Ishikawa (cell line): ENCODE results near the gene ITSN2.

ENCODE experiments used
- CEBPB ChIP-seq: IDR thresholded peaks from 2 replicates; pipeline ENCODE4 v1.6.1; 2012
- EGR1 ChIP-seq: IDR thresholded peaks from 2 replicates; pipeline ENCODE4 v1.6.1; 2012
- EP300 ChIP-seq: IDR thresholded peaks from 2 replicates; pipeline ENCODE4 v1.6.1; 2012; ENCODE audit warnings: borderline replicate concordance
- MAX ChIP-seq: IDR thresholded peaks from 2 replicates; pipeline ENCODE4 v1.6.1; 2012
- NFIC ChIP-seq: IDR thresholded peaks from 2 replicates; pipeline ENCODE4 v1.6.1; 2012
- REST ChIP-seq: IDR thresholded peaks from 2 replicates; pipeline ENCODE4 v1.6.1; 2012; ENCODE audit warnings: low read depth, mild to moderate bottlenecking
- TAF1 ChIP-seq: IDR thresholded peaks from 2 replicates; pipeline ENCODE4 v1.6.1; 2012; ENCODE audit warnings: low read depth, mild to moderate bottlenecking
- TCF12 ChIP-seq: IDR thresholded peaks from 2 replicates; pipeline ENCODE4 v1.6.1; 2012; ENCODE audit warnings: low read depth
- TEAD4 ChIP-seq: IDR thresholded peaks from 2 replicates; pipeline ENCODE4 v1.6.1; 2012
- USF1 ChIP-seq: IDR thresholded peaks from 2 replicates; pipeline ENCODE4 v1.6.1; 2012
- YY1 ChIP-seq: IDR thresholded peaks from 2 replicates; pipeline ENCODE4 v1.6.1; 2012; ENCODE audit warnings: low read depth
- ZBTB7A ChIP-seq: IDR thresholded peaks from 2 replicates; pipeline ENCODE4 v1.6.1; 2012; ENCODE audit warnings: low read depth

- TF ChIP-seq TAF1, result no peak
- no peak for TF ChIP-seq ZBTB7A
- TF ChIP-seq NFIC, result no peak
- no peak for TF ChIP-seq EP300
- TF ChIP-seq MAX, result no peak
- TF ChIP-seq TEAD4, result no peak
- no peak for TF ChIP-seq USF1
- no peak for TF ChIP-seq EGR1
- TF ChIP-seq CEBPB, result no peak
- no peak for TF ChIP-seq REST
- no peak for TF ChIP-seq TCF12
- TF ChIP-seq YY1, result no peak
These were observed 150.3 kb downstream of the ITSN2 start for GRCh38 chr2:24210106-24210455.
